Mesendoderm (in vitro differentiated cells): Measurements from ENCODE around the gene MACROD2.

ENCODE experiments used
- DNase-seq: peaks from one replicate; pipeline ENCODE4 v3.0.0; 2013
- H2AK5ac ChIP-seq: 2 replicates; pipeline ENCODE4 v1.6.1; 2013; ENCODE audit warnings: low read length, inconsistent platforms
- H2BK120ac ChIP-seq: 2 replicates; pipeline ENCODE4 v1.6.1; 2013; ENCODE audit warnings: low read depth, mild to moderate bottlenecking, low read length, moderate library complexity, mixed read lengths
- H2BK15ac ChIP-seq: replicated peaks from 2 replicates; pipeline ENCODE4 v1.6.1; 2013; ENCODE audit warnings: low read depth, mild to moderate bottlenecking, moderate library complexity
- H2BK5ac ChIP-seq: 2 replicates; pipeline ENCODE4 v1.6.1; 2013; ENCODE audit warnings: low read length, inconsistent platforms
- H3K18ac ChIP-seq: 2 replicates; pipeline ENCODE4 v1.6.1; 2013; ENCODE audit warnings: mild to moderate bottlenecking, low read length, mixed read lengths
- H3K23ac ChIP-seq: one replicate; pipeline ENCODE4 v1.6.1; 2013; ENCODE audit warnings: low read length
- H3K27ac ChIP-seq: 2 replicates; pipeline ENCODE4 v1.5.1; 2013; ENCODE audit warnings: low read depth, mild to moderate bottlenecking, inconsistent platforms, low read length, moderate library complexity
- H3K27me3 ChIP-seq: 2 replicates; pipeline ENCODE4 v1.6.1; 2013; ENCODE audit warnings: low read length, control low read depth, mild to moderate bottlenecking, inconsistent platforms; ENCODE audit not compliant: insufficient read depth, poor library complexity
- H3K36me3 ChIP-seq: 2 replicates; pipeline ENCODE4 v1.6.1; 2013; ENCODE audit warnings: low read length, inconsistent platforms; ENCODE audit not compliant: control insufficient read depth, insufficient read depth
- H3K4ac ChIP-seq: one replicate; pipeline ENCODE4 v1.6.1; 2013; ENCODE audit warnings: low read depth, mild to moderate bottlenecking, low read length, moderate library complexity
- H3K4me1 ChIP-seq: 2 replicates; pipeline ENCODE4 v1.6.1; 2013; ENCODE audit warnings: low read depth, low read length, inconsistent platforms; ENCODE audit not compliant: control insufficient read depth
- H3K4me2 ChIP-seq: 2 replicates; pipeline ENCODE4 v1.6.1; 2013; ENCODE audit warnings: low read length
- H3K4me3 ChIP-seq: 2 replicates; pipeline ENCODE4 v1.5.1; 2013; ENCODE audit warnings: mild to moderate bottlenecking, low read length
- H3K56ac ChIP-seq: one replicate; pipeline ENCODE4 v1.6.1; 2013; ENCODE audit warnings: low read length
- H3K79me1 ChIP-seq: 2 replicates; pipeline ENCODE4 v1.6.1; 2013; ENCODE audit warnings: low read length, inconsistent platforms
- H3K79me2 ChIP-seq: 2 replicates; pipeline ENCODE4 v1.6.1; 2013; ENCODE audit warnings: mild to moderate bottlenecking, low read length; ENCODE audit not compliant: control insufficient read depth, insufficient read depth
- H3K9ac ChIP-seq: 2 replicates; pipeline ENCODE4 v1.6.1; 2013; ENCODE audit warnings: low read length, inconsistent platforms
- H4K5ac ChIP-seq: one replicate; pipeline ENCODE4 v1.6.1; 2013; ENCODE audit warnings: low read length
- H4K8ac ChIP-seq: one replicate; pipeline ENCODE4 v1.6.1; 2013; ENCODE audit warnings: low read depth, mild to moderate bottlenecking, control low read depth, low read length, moderate library complexity
- WGBS: extraction: QIAGEN DNeasy Blood & Tissue Kit; methylation state at CpG from one replicate; pipeline ENCODE4 v1.1.7; 2013; ENCODE audit warnings: low lambda C conversion rate, missing lambda C conversion rate; ENCODE audit not compliant: insufficient coverage; ENCODE audit errors: extremely low coverage; 5-methylcytosine and 5-hydroxymethylcytosine counted together

MACROD2 gene

GRCh38 chr20:14878676-14879019 lies 883.3 kb downstream of the MACROD2 start:
- no peak overlapping the region for H3K9ac ChIP-seq
- no peaks in the 10 kb centered on the region for H3K4me1 ChIP-seq
- H3K36me3 ChIP-seq: no peaks in the 10 kb centered on the region
- H4K5ac ChIP-seq: no peak overlapping the region
- no peak overlapping the region for H3K4me3 ChIP-seq
- no peak overlapping the region for H2BK120ac ChIP-seq
- H3K4ac ChIP-seq: no peak overlapping the region
- H2AK5ac ChIP-seq: no peak overlapping the region
- no peak overlapping the region for H3K4me2 ChIP-seq
- no peak overlapping the region for H3K23ac ChIP-seq
- H4K8ac ChIP-seq: no peak overlapping the region
- H3K56ac ChIP-seq: no peak overlapping the region
- no peak overlapping the region for H3K18ac ChIP-seq
- H2BK5ac ChIP-seq: no peak overlapping the region
- no peak overlapping the region for H2BK15ac ChIP-seq
- no peaks in the 10 kb centered on the region for H3K27me3 ChIP-seq
- no peaks in the 10 kb centered on the region for H3K79me2 ChIP-seq
- no peak overlapping the region for H3K27ac ChIP-seq
- peak; percentile 34 for DNase-seq
- WGBS: no CpG with 5 or more reads among the region's 1 CpG
- H3K79me1 ChIP-seq: no peaks in the 10 kb centered on the region

- no peak overlapping the region for H2BK5ac ChIP-seq
- H3K18ac ChIP-seq: no peak overlapping the region
- H3K27ac ChIP-seq: no peak overlapping the region
- H3K4ac ChIP-seq: no peak overlapping the region
- H2BK120ac ChIP-seq: no peak overlapping the region
- no peak overlapping the region for H2BK15ac ChIP-seq
- no peak for DNase-seq
- H2AK5ac ChIP-seq: no peak overlapping the region
- H4K8ac ChIP-seq: no peak overlapping the region
- no peaks in the 10 kb centered on the region for H3K79me1 ChIP-seq
- no peaks in the 10 kb centered on the region for H3K4me1 ChIP-seq
- H3K4me2 ChIP-seq: no peak overlapping the region
- no peaks in the 10 kb centered on the region for H3K27me3 ChIP-seq
- no peak overlapping the region for H3K9ac ChIP-seq
- no peaks in the 10 kb centered on the region for H3K79me2 ChIP-seq
- no peak overlapping the region for H3K23ac ChIP-seq
- H4K5ac ChIP-seq: no peak overlapping the region
- H3K4me3 ChIP-seq: no peak overlapping the region
- H3K36me3 ChIP-seq: no peaks in the 10 kb centered on the region
- no peak overlapping the region for H3K56ac ChIP-seq
- no CpG with 5 or more reads among the region's 2 CpGs for WGBS
These were observed 883.8 kb downstream of the MACROD2 start for GRCh38 chr20:14879020-14879697.

GRCh38 chr20:14879839-14880238 lies 884.5 kb downstream of the MACROD2 start:
- no peak overlapping the region for H4K5ac ChIP-seq
- no peaks in the 10 kb centered on the region for H3K79me1 ChIP-seq
- no peaks in the 10 kb centered on the region for H3K79me2 ChIP-seq
- no peaks in the 10 kb centered on the region for H3K4me1 ChIP-seq
- no peaks in the 10 kb centered on the region for H3K36me3 ChIP-seq
- no peak overlapping the region for H3K4ac ChIP-seq
- no peak overlapping the region for H2BK15ac ChIP-seq
- H3K4me2 ChIP-seq: no peak overlapping the region
- H2AK5ac ChIP-seq: no peak overlapping the region
- no CpG with 5 or more reads among the region's 5 CpGs for WGBS
- no peak overlapping the region for H3K56ac ChIP-seq
- no peak overlapping the region for H2BK5ac ChIP-seq
- H3K9ac ChIP-seq: no peak overlapping the region
- H3K27me3 ChIP-seq: no peaks in the 10 kb centered on the region
- H3K23ac ChIP-seq: no peak overlapping the region
- no peak overlapping the region for H2BK120ac ChIP-seq
- H3K27ac ChIP-seq: no peak overlapping the region
- no peak overlapping the region for H3K18ac ChIP-seq
- H4K8ac ChIP-seq: no peak overlapping the region
- DNase-seq: no peak
- no peak overlapping the region for H3K4me3 ChIP-seq

GRCh38 chr20:14881518-14881917 lies 886.2 kb downstream of the MACROD2 start:
- Histone ChIP-seq H2AK5ac (no peak overlapping the region), H2BK5ac (no peak overlapping the region), H3K27ac (no peak overlapping the region), H3K23ac (no peak overlapping the region), H2BK15ac (no peak overlapping the region), H3K36me3 (no peaks in the 10 kb centered on the region), H3K4me2 (no peak overlapping the region), H3K4ac (no peak overlapping the region), H3K4me3 (no peak overlapping the region), H4K8ac (no peak overlapping the region), H2BK120ac (no peak overlapping the region), H3K18ac (no peak overlapping the region), H3K27me3 (no peaks in the 10 kb centered on the region), H4K5ac (no peak overlapping the region), H3K4me1 (no peaks in the 10 kb centered on the region), H3K79me2 (no peaks in the 10 kb centered on the region), H3K79me1 (no peaks in the 10 kb centered on the region), H3K9ac (no peak overlapping the region), H3K56ac (no peak overlapping the region)
- no peak for DNase-seq
- WGBS: no CpG with 5 or more reads among the region's 2 CpGs

- Histone ChIP-seq H3K4me2 (no peak overlapping the region), H3K56ac (no peak overlapping the region), H3K23ac (no peak overlapping the region), H4K8ac (no peak overlapping the region), H3K27me3 (no peaks in the 10 kb centered on the region), H3K79me2 (no peaks in the 10 kb centered on the region), H4K5ac (no peak overlapping the region), H3K9ac (no peak overlapping the region), H3K4me3 (no peak overlapping the region), H2BK5ac (no peak overlapping the region), H3K36me3 (no peaks in the 10 kb centered on the region), H2BK120ac (no peak overlapping the region), H3K79me1 (no peaks in the 10 kb centered on the region), H3K4ac (no peak overlapping the region), H3K18ac (no peak overlapping the region), H2BK15ac (no peak overlapping the region), H3K4me1 (no peaks in the 10 kb centered on the region), H3K27ac (no peak overlapping the region), H2AK5ac (no peak overlapping the region)
- no peak for DNase-seq
- WGBS: no CpG with 5 or more reads among the region's 2 CpGs
These were observed 886.8 kb downstream of the MACROD2 start for GRCh38 chr20:14882157-14882556.

GRCh38 chr20:14882846-14883245 lies 887.5 kb downstream of the MACROD2 start:
- Histone ChIP-seq H3K27ac (no peak overlapping the region), H3K4me3 (no peak overlapping the region), H4K5ac (no peak overlapping the region), H3K18ac (no peak overlapping the region), H3K4me2 (no peak overlapping the region), H3K36me3 (no peaks in the 10 kb centered on the region), H3K79me1 (no peaks in the 10 kb centered on the region), H3K79me2 (no peaks in the 10 kb centered on the region), H2AK5ac (no peak overlapping the region), H2BK5ac (no peak overlapping the region), H3K56ac (no peak overlapping the region), H3K4ac (no peak overlapping the region), H2BK120ac (no peak overlapping the region), H3K27me3 (no peaks in the 10 kb centered on the region), H4K8ac (no peak overlapping the region), H3K23ac (no peak overlapping the region), H3K9ac (no peak overlapping the region), H2BK15ac (no peak overlapping the region), H3K4me1 (no peaks in the 10 kb centered on the region)
- no peak for DNase-seq
